GM18867 (cell line): ENCODE data around the gene SAMD14.
A peak's percentile ranks its signal among the peaks of the same experiment; 100 is the strongest.

Experiments used
- ATAC-seq: cut with Tn5 transposase; IDR thresholded peaks from one replicate; pipeline ENCODE4 v1.9.1; 2021; ENCODE audit warnings: mild to moderate bottlenecking, moderate library complexity; ENCODE audit not compliant: unreplicated experiment

SAMD14 gene

DNA sequence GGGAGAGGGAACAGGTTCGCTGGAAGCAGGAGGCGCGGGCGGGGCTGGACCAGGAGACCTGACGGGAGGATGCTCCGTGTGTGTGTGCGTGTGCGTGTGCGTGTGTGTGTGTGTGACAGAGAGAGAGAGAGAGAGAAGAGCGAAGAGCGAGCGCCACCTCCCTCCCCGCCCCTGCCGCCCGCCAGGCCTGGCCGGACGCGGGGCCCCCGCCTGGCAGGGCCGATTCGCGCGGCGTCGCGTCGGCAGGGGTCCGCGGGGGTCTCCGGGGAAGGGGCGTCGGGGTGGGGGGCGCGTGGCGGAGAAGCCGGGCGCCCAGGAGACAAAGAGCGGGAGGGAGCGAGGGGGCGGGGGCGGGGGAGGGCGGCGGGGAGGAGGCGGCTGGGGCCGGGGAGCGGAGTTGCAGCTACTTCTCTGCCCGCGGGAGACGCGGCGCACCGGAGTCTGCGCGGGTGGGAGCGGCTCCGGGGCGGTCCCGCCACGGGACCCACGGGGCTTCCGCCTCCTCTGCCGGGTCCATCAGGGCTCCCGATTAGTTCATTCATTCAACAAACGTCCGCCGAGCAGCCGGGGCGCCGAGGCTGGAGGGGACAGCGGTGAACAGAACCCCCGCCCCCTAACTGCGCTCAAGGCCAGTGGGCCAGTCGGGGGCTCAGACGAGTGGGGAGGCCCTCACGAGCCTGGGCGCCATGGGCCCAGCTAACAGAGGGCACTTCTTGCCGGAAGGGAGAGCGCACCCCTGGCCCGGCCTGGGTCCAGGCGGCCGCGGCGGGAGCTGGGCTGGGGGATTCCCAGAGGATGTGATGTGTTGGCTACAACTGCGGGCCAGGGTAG lies at the start of gene SAMD14:
SAMD14 (minus strand) TSS at position 433 of the 831 bp plus-strand sequence. CDS start 5,201 bp downstream, outside the sequence.
- peak; percentile 38 for ATAC-seq

DNA sequence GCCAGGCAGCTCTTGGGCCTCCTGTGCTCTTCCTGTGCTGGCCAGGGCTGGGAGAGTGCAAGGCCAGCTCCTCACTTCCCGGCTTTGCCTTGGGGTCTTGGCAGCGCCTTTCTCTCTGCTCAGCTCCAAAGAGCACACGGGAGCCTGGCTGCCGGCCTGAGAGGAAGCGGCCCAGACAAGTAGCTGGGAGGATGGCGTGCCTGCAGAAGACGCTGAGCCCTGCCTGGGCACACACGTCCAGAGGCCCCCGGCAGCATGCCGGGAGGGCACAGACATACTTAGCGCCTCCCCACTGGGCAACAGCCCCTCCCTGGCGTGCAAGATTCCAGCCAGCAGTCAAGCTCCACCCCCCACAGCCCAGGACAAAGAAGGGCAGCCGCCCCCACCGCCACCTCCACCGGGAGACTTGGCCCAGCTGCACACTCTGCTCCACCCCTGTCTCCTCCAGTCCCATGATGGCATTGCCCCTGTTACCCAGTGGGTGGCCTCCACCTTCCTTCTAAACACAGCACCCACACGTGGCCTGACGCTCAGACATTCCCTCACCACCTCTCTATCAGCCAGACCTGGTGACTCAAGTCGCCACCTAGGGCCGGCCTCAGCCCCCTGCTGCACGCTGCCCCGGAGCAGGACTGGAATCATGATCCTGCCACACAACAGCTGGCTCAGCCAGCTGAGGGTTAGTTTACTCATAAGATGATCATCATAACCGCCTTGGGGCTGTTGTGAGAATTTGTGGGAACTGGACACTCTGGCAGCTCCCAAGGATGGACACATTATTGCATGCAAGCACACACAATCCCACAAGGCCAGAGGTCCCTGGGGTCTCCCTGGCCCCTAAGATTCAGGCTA lies 48.2 kb upstream of the SAMD14 start:
- no peak for ATAC-seq

GRCh38 chr17:50177476-50177875 lies 47.5 kb upstream of the SAMD14 start:
- no peak for ATAC-seq

- ATAC-seq = no peak
Measured at GRCh38 chr17:50176559-50177357, 46.8 kb upstream of the SAMD14 start.

DNA sequence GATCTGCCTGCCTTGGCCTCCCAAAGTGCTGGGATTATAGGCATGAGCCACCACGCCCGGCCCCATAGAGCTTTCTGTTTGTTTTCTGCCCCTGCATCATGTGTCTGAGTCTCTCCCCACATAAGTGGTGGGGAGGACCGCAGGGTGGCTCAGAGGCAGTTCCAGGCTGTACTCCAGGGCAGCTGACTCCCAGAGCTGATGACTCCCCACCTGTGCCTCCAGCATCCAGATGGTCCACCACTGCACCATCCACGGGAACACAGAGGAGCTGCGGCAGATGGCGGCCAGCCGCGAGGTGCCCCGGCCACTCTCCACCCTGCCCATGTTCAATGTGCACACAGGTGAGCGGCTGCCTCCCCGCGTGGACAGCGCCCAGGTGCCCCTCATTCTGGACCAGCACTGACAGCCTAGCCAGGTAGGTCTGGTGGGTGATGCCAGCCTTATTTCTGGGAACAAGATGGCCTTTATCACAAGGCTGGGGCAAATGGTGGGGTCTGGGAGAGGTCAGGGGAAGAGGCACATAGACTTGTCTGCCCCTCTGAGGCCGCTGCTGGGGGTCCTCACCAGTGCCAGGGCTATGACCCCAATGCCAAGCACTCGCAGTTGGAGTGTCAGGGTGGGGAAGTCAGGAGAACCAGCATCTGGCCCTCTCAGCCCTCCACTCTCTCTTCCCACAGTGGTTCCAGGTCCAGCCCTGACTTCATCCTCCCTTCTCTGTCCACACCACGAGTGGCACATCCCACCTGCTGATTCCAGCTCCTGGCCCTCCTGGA lies 45.3 kb upstream of the SAMD14 start:
- ATAC-seq = no peak

DNA sequence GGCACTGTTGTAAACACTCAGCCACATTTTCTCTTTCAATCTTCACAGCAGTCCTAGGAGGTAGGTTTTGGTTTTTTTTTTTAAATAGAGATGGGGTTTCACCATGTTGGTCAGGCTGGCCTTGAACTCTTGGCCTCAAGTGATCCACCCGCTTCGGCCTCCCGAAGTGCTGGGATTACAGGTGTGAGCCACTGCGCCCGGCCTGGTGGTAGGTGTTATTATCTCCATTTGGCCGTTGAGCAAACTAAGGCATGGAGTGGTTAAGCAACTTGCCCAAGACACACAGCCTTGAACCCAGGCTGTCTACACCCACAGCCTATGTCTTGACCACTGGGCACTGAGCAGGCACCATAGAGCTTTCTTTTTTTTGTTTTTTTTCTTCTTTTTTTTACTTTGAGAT lies 44.5 kb upstream of the SAMD14 start:
- no peak for ATAC-seq

DNA sequence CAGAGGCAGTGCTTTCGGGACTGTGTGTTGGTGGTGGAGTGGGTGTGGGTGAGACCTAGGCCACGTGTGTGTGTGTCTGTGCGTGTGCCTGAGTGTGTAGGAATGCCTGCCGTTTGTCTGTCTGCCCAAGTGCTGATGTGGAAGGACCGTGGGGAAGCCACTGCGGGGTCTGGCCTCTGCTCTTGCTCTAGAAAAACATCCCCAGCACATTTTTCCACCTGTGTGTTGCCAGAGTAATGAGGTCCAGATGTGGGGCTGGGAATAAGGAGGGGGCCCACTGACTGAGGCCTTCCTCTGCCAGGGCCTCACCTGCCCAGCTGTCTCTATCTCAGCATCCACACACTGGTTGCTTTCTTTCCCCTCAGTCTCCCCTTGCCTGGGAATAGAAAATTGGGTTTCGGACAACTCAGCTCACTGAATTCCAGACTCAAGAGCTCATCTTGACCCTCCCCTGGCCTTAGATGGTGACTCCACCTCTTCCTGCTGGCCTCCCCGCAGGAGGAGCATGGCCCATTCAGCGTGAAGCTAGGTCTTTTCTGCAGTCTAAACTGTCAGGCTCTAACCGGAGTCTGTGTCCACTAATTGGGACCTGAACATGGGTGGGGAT lies 43.5 kb upstream of the SAMD14 start:
- no peak for ATAC-seq

DNA sequence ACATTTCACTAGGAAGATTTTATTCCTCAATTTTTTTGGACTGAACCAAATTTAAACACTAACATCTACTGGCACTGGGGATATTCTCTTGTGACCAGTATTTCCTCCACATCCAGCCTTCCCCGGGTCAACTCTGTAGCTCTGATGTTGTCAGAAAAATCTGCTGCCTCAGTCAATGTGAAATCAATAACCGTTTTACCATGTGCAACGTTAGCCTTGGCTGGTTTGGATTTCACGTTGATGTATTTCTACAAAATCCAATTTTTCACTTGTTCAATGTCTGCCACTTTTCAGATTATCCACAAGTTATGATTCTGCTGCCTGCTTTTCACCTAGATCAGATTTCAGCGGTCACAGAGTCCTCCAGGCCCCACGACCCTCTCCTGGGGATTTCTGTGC lies 43.0 kb upstream of the SAMD14 start:
- ATAC-seq = no peak

DNA sequence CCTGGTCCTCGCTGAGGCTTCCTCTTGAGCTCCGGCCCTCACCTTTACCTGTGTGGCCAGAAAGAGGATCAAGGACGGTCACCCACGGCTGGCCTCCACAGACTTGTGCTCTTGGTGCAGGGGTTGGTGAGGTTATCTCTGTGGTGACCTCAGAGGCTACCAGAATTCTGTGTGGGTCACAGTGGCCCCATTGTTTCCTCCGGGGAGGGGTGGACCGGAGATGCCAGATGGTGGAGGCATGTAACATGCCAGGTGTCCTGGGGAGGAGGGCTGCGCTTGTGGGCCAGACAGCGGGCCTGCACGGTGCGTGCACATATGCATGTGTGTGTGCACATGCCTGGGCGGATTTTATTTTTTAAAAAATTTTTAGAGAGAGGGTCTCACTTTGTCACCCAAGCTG lies 42.2 kb upstream of the SAMD14 start:
- no peak for ATAC-seq

DNA sequence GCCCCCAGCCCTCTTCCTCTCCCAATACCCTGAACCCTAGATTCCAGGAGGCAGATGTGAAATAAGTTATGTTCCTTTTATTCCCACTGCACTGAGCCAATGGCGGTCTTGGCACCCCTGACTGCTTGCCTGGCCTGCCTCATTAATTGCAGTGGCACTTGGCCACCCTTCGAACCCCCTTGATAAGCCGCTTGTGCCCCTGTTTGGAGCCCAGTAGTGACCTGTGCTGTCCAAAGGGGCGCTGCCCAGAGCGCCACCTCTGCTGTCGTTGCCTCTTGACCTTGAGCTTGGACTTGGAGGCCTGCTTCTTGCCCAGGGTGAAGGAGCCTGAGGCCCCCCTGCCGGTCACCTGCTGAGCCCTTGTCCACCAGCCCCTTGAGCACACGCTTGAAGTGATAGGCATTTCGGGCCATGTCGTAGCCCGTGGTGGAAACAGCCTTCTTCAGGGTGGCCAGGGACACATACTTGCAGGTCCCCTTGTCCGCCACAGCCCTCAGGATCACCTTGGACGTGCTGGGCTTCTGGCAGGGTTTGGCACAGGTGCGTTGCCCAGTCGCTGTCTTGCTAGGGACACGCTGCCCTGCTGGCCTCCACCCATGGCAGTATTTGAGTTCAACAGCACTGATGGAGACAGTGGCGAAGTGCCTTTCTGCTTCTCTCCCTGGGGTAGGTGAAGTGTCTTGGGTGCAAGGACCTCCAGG lies 41.6 kb upstream of the SAMD14 start:
- ATAC-seq = no peak

GRCh38 chr17:50170662-50171370 lies 40.9 kb upstream of the SAMD14 start:
- peak; percentile 63 for ATAC-seq

- no peak for ATAC-seq
Measured at GRCh38 chr17:50169881-50170459, 40.0 kb upstream of the SAMD14 start.

DNA sequence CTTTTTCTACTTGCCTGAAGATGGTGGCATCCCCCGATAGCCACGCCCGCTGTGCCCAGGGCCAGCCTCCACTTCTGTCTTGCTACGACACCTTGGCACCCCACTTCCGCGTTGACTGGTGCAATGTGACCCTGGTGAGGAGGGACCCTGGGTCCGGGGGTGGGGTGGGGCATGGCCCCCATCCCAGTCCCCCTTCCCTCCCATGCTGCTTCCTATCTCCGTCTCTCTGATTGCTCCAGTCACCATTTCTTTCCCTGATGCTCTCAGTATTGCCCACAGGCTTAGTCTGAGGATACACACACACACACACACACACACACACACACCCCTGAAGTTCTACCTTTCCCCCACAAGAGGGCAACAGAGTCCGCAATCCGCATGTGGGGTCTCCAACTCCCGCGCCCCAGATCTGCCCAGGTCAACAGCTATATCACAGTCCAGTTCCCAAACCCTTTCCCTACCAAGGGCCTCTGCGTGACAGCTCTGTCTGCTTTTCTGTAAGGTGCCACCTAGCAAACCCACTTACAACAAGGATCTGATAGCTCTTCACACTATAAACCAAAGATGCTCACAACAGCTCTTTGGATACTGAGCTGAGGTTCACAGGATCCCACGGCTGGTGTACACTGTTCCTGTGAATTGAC lies 39.3 kb upstream of the SAMD14 start:
- ATAC-seq = no peak

- ATAC-seq = no peak
Measured at GRCh38 chr17:50168319-50168718, 38.4 kb upstream of the SAMD14 start.

DNA sequence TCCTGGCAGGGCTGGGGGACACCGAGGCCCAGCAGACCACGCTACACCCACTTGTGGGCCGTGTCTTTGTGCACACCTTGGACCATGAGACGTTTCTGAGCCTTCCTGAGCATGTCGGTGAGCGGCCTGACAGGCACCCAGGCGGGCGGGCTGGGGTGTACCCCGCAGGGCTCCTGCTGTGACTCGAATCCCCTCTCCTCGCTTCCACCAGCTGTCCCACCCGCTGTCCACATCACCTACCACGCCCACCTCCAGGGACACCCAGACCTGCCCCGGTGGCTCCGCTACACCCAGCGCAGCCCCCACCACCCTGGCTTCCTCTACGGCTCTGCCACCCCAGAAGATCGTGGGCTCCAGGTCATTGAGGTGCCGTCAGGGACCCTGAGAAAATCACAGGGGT lies 37.4 kb upstream of the SAMD14 start:
- ATAC-seq = no peak

DNA sequence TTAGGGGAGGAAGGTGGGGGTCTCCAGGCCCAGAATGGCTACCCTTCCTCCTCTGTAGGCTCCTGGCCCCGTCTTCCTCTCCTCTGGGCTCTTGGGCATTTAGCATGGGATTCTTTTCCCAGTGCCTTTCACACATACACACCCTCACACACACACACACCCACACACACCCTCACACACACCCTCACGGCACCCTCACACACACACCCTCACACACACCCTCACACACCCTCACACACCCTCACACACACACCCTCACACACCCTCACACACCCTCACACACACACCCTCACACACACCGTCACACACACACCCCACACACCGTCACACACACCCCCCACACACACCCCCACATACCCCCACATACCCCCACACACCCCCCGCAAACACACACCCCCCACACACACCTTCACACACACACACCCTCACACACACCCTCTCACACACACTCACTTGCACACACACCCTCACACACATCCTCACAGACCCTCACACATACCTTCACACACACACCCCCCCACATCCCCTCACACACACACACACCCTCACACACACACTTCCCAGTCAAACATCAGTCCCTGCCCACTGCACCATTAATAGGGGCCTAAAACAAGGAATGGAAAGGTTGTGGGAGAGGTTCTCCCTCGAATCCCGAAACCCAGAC lies 36.7 kb upstream of the SAMD14 start:
- ATAC-seq = no peak

- ATAC-seq = no peak
Measured at GRCh38 chr17:50165867-50166517, 36.0 kb upstream of the SAMD14 start, which contains the start of gene SGCA. Gene SGCA (plus strand): TSS chr17:50166005. CDS start chr17:50166041, 36 bp downstream.
